Activated T-cell treated with anti-CD3 and anti-CD28 coated beads for 24 hours (primary cell): ENCODE results near the gene ABHD18.
"Not testable (repeated sequence)": the region's sequence is repeated elsewhere in the genome, so short reads cannot be mapped to it uniquely, and the experiment has no call there.

Source experiments
- DNase-seq: peaks from one replicate; pipeline ENCODE4 v3.0.0-alpha.2; 2020; ENCODE audit warnings: low read depth

The ABHD18 gene

DNA sequence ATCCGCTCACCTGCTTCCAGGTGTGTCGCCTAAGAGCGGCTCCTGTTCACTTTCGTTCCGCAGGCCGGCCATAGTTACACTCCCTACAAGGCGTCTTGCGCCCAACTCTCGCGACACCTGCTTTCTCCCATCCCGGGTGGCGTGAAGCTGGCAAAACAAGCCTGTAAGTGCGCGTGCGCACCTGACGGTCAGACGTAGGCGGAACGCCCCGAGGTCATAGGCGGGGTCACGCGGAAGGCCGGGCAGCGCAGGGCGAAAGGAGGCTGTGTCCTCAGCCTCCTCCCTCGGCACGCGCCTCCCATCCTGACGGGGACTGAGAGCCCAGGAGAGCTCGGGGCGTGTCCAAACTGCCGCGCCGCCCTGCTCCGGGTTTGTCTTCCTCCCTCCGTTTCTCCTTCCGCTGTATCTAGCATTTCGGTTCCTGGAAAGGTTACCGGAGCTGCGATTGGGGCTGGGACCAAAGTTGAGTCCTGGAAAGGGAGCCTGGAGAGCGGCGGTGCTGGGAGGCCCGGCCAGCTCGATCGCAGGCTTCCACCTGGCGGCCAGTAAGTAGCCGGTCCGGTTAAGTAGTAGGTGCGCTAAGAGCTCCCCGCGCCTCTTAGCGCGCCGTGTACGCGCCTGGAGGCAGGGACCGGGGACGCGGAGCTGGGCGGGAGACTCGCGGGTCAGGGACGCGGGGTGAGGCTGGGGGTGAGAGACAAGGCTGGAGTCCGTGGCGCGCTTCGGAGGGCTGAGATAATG, at the start of gene ABHD18, which contains the start of gene MFSD8:
Gene ABHD18, plus strand, starts transcription at position 345 of the 741 bp plus-strand sequence. CDS start 17,550 bp downstream, outside the sequence.
Gene MFSD8, minus strand, starts transcription at position 112 of the 741 bp plus-strand sequence. Its CDS starts 40 bp downstream, at position 72.
- DNase-seq: peak; percentile 98

DNA sequence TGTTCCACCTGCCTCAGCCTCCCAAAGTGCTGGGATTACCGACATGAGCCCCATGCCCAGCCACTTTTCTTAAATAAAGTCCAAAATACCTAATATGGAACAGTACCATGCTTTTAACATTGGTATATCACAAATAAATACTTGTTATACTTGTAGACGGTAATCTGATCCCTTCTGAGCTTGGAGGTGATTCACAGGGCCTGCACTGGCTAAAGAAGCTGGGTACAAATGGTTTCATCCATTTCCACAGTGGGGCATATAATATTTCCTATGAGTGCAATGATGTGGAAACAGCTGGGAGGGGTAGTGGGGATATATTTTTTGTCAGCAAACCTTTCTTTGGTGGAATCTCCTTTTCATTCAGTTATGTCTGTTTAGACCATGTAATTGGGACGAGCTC, 48.7 kb upstream of the ABHD18 start:
- no peak for DNase-seq

DNA sequence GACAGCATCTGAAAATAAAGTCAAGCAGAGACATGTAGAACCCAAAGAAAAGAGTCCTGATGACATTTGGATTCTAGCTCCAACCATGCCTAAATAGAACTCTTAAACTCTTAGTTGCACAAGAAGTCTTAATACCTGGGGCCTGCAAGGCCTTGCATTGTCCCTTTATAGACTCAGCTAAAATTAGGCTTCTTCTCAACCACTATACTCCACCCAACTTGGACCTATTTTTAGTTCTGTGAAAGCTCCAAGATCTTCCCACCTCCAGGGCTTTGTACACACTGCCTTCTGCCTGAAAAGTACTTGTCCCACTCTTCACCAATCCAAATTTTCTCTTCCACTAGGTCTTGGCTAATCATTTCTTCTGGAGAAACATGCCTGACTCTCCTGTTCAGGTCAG, 48.1 kb upstream of the ABHD18 start:
- no peak for DNase-seq

DNA sequence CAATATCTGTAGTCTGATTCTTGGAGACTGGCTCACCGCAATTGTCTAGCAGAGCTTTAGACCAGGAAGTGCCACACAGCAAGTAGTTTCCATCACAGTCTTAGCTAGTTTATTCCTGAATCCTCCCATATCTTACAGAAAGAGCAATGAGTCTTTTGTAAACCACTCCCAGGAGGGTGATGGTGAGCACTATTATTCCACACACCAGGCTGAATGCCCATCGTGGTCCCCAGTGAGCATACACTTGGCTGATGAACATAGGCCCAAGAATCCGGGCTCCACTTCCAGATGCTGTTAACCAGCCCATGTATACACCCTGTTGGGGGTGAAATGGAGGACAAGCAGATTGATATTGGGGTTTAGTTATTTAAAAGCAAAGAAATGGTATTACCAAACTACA, 44.7 kb upstream of the ABHD18 start:
- no peak for DNase-seq

DNA sequence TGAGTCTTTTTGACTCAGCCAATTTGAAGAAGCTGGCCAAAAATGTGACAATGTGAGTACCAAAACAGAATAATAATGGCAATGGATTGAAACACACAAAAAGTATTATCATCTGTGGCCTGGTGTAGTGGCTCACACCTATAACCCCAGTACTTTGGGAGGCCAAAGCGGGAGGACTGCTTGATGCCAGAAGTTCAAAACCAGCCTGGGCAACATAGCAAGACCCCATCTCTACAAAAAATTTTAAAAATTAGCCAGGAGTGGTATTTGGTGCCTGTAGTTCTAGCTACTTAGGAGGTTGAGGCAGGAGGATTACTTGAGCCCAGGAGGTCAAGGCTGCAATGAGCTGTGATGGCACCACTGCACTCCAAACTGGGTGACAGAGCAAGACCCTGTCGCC, 43.0 kb upstream of the ABHD18 start:
- no peak for DNase-seq

DNA sequence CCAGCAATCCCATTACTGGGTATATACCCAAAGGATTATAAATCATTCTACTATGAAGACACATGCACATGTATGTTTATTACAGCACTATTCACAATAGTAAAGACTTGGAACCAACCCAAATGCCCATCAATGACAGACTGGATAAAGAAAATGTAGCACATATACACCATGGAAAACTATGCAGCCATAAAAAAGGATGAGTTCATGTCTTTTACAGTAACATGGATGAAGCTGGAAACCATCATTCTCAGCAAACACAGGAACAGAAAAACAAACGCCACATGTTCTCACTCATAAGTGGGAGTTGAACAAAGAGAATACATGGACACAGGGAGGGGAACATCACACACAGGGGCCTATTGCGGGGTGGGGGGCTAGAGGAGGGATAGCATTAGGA, 39.5 kb upstream of the ABHD18 start:
- not testable (repeated sequence) for DNase-seq

DNA sequence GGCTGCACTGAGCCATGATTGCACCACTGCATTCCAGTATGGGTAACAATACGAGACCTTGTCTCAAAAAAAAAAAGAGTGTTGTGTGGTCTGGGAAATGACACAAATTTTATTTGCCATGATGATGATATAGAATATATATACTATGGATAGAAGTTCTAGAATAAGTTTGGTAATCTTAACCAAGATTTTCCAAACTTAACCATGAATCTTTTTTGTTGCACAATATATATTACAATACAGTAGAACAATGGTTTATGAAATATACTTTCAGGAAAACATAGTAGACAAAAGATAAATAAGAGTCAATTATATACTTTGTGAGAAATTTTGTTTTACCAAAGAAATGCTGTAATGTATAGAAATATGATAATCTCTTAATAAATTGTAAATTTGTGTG, 35.0 kb upstream of the ABHD18 start:
- DNase-seq: no peak

DNA sequence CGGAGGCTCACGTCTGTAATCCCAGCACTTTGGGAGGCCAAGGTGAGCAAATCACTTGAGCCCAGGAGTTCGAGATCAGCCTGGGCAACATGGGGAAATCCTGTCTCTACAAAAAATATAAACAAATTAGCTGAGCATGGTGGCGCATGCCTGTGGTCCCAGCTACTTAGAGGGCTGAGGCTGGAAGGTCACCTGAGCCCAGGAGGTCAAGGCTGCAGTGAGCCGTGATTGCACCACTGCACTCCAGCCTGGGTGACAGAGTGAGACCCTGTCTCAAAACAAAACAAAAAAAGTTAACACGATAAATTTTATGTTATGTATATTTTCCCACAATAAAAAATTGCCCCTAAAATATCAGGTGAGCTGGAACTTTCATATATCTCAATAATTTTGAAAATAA, 33.4 kb upstream of the ABHD18 start:
- not testable (repeated sequence) for DNase-seq

DNA sequence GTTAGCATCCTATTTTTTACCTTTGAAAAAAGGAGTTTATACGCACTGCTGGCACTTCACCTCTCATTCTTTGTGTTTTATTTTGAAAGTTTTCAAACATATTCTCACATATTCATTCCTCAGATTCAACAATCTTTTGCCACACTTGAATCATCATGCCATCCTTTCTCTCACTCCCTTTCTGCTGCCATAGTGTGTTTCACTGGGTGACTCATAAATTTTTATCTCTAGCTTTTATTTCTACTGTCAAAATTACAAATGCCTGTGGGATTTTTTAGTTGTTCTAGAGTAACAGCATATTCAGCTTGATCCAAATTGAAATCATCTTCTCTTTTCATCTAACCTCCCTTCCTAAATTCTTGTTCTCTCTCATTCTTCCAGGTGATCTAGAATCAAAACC, 28.2 kb upstream of the ABHD18 start:
- no peak for DNase-seq

DNA sequence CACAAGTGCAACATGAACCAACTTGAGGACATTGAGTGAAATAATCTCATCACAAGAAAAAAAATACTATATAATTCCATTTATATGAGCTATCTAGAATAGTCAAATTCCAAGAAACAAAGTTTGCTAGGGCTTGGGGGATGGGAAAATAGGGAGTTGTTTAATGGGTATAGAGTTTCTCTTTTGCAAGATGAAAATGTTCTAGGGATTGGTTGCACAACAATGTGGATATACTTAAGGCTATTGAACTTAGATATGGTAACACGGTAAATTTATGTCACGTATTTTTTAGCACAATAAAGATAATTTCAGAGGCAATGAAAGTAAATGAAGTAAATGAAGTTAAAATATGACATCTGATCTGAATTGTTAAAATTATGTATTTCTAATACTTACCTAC, 8.1 kb upstream of the ABHD18 start:
- no peak for DNase-seq

DNA sequence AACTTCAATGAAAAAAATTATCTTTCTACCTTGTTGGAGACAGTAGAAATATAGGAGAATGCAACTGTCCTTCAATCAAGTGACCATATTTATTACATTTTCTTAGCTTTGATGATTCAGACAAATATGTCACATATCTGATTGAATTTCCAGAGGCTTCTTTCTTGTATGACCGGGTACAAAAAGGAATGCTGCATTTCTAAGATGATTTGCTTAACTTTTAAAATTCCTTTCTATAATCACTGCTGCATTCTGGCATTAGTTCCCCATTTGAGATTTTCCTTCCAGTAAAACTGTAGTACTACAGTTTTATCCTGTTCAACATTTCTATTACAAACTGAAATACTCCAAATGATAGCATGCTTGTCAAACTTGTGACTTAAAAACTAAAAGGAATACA, 5.4 kb upstream of the ABHD18 start:
- no peak for DNase-seq

DNA sequence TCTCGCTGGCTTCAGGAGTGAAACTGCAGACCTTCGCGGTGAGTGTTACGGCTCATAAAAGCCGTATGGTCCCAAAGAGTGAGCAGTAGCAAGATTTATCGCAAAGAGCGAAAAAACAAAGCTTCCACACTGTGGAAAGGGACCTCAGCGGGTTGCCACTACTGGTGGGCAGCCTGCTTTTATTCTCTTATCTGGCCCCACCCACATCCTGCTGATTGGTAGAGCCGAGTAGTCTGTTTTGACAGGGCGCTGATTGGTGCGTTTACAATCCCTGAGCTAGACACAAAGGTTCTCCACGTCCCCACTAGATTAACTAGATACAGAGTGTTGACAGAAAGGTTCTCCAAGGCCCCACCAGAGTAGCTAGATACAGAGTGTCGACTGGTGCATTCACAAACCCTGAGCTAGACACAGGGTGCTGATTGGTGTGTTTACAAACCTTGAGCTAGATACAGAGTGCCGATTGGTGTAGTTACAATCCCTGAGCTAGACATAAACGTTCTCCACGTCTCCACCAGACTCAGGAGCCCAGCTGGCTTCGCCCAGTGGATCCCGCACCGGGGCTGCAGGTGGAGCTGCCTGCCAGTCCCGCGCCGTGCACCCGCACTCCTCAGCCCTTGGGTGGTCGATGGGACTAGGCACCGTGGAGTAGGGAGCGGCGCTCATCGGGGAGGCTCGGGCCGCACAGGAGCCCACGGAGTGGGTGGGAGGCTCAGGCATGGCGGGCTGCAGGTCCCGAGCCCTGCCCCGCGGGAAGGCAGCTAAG, 1.4 kb upstream of the ABHD18 start:
- DNase-seq: not testable (repeated sequence)

DNA sequence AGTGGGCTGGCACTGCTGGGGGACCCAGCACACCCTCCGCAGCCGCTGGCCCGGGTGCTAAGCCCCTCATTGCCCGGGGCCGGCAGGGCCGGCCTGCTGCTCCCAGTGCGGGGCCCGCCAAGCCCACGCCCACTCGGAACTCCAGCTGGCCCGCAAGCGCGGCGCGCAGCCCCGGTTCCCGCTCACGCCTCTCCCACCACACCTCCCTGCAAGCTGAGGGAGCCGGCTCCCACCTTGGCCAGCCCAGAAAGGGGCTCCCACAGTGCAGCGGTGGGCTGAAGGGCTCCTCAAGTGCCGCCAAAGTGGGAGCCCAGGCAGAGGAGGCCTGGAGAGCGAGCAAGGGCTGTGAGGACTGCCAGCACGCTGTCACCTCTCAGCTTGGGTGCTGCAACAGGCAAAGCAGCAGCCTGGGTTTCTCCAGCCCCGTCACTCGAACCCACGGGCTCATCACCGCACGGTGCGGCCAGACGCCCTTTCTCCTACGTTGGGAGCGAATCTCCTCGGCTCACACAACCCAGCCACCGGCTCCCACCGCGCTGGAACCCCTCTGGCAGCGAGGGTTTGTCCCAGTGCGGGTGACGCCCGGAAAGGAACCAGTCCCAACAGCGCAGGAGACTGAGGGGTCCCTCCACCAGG, 662 bp upstream of the ABHD18 start:
- DNase-seq: peak; percentile 23

DNA sequence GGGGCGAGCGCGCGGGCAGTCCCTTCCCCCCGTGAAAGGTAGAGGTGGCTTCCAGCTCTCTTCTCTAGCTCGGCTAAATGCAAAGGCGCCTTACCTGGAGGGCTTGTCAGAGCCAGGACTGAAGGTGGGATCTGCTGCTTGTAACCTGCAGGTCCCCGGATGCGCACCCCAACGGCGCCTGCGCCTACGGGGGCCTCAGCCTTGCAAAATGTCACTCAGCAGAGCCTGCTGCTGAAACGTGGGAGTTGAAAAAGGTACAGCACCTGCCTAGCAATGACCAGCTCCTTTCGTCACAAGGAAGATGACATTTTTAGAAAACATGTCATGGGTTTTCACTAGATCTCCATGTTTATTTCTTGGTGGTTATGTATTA, 583 bp downstream of the ABHD18 start:
- DNase-seq: peak; percentile 61

DNA sequence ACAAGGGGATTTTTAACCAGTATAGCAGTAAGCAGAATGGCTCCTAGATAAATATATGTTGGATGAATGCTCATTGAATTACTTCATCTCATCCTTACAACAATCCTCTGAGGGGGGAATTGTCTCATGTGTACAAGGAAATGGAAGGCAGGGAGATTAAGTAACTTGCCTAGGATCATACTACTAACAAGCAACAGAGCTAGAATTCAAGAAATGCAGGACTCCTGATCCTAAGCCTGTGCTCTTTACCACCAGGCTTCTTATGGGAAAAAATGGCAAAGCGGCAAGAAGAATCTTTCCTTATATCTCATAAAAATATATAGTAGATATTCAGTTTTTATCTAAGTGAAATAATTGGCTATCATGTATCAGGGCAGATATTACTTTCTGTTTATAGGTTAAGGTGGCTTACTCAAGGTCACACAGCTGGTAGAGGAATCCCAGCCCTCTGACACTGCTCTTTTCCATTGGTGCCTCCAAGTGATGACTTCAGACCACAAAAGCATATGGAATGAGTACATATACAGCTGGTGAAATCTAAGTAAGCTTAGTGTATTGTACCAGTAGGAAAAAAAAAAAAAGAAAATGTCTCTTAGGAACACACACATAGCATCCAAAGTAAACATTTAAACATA, 2.1 kb downstream of the ABHD18 start:
- DNase-seq: no peak

DNA sequence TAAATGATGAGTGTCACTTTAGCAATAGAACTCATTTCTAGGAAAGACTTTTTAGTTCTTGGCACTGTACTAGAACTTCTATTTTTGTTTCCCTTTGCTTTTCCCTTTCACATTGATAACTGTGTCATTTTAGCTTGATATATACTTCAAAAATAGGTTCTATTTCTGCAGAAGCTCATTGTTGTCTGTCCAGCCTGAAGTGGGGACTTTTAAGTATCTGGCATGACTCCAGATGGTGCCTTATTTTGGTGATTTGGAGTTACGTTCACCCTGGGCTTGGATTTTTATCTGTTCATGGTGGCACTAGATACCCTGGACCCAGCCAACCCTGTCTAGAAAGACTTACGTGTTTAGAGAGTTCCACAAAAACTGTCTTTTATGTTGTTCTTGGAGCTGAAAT, 3.4 kb downstream of the ABHD18 start:
- no peak for DNase-seq

DNA sequence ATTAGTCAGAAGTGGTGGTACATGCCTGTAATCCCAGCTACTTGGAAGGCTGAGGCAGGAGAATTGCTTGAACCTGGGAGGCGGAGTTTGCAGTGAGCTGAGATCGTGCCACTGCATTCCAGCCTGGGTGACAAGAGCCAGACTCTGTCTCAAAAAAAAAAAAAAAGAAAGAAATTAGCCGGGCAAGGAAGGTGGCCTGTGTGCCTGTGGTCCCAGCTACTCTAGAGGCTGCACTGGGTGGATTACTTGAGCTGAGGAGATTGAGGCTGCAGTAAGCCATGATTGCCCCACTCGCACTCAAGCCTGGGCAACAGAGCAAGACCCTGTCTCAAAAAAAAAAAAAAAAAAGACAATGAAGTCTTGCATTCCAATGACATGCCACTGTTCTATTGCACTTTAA, 5.7 kb downstream of the ABHD18 start:
- DNase-seq: not testable (repeated sequence)

DNA sequence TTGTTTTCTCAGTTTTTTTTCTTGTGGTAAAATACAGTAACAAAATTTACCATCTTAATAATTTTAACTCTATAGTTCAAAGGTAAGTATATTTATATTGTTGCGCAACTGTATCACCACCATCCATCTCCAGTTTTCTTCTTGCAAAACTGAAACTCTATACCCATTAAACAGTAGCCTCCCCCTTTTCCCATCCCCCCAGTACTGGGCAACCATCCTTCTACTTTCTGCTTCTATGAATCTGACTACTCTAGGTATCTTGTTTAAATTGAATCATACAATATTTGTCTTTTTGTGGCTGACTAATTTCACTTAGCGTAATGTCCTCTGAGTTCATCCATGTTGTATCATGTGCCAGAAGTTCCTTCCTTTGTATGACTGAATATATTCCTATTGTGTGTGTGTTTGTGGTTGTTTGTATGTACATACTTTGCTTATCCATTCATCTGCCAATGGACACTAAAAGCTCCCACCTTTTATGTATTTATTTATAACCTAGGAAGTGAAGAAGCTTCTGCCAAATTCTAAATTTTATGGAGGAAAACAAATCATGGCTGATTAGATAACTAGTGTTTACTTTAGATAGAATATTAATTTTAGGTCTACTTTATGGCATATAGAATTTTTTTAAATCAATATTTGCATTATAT, 10.0 kb downstream of the ABHD18 start:
- DNase-seq: no peak

DNA sequence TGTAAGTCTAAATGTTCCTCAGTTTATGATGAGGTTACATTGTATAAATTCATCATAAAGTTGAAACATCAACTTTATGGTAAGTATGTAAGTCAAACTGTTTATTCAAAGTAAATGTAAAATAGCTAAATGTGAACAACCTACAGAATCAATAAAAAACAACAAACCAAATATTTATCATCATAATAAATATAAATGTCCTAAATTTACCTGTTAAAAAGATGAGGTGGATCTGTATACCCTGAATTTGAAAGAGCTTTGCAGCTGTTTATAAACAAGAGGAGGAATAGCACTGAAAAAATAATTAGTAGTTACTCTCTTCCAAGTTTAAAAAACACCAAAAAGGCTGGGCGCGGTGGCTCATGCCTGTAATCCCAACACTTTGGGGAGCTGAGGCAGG, 13.7 kb downstream of the ABHD18 start:
- no peak for DNase-seq

DNA sequence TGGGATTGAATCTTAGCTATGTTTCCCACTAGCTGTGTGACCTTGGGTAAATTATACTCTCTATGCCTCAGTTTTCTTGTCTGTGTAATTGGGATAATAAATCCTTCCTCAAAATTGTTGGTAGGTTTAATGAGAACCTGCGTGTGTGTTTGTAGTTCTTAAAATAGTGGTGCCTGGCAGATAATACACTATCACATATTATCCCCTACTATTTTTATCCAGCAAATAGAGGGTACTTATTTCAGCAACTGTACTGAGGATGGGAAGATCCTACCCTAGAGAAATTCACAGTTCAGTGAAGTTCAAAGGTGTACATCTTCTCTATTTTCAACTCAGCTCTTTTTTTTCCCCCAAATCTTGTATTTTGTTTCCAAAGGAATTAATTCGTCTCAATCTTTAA, 17.2 kb downstream of the ABHD18 start:
- DNase-seq: no peak

DNA sequence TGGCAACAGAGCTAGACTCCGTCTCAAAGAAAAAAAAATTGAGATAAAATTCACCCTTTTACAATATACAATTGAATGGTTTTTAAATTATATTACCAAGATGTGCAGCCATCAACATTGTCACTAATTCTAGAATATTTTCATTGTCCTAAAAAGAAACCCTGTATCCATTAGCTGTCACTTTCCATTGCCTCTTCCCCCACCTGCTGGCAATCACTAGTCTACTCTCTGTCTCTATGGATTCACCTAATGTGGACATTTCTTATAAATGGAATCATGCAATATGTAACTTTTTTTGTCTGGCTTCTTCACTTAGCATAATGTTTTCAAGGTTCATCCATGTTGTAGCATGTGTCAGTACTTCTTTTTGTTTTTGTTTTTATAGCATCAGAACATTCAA, 20.8 kb downstream of the ABHD18 start:
- DNase-seq: no peak

DNA sequence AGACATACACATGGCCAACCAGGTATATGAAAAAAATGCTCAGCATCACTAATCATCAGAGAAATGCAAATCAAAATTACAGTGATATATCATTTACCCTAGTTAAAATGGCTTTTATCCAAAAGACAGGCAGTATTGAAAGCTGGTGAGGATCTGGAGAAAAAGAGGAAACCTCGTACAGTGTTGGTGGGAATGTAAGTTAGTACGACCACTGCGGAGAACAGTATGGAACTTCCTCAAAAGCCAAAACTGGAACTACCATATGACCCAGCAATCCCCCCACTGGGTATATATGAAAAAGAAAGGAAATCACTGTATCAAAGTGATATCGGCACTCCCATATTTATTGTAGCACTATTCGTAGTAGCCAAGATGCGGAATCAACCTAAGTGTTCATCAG, 23.4 kb downstream of the ABHD18 start:
- DNase-seq: no peak
